HepG2 (cell line): ENCODE measurements around the gene NNAT. TPM values are rescaled to one million over a fixed set of nuclear protein-coding genes. Genes with fewer than 3 reads are reported as not detected.
A peak's percentile ranks its signal among the peaks of the same experiment; 100 is the strongest.

ENCODE experiments used
- CCDC6 ChIP-seq: sonication (generic); formaldehyde crosslinking; IDR thresholded peaks from 2 replicates; pipeline ENCODE4 v1.8.1; 2022; ENCODE audit warnings: mild to moderate bottlenecking, missing genetic modification reagents, moderate library complexity
- CEBPB ChIP-seq: IDR thresholded peaks from 2 replicates; pipeline ENCODE4 v1.6.1; 2011; ENCODE audit warnings: low read depth, low read length, improper control_type of control experiment, borderline replicate concordance
- E2F1 ChIP-seq: sonication (generic); formaldehyde crosslinking; IDR thresholded peaks from 2 replicates; pipeline ENCODE4 v1.5.0; 2020; ENCODE audit warnings: missing genetic modification reagents
- FOSL2 ChIP-seq: sonication (generic); formaldehyde crosslinking; IDR thresholded peaks from 2 replicates; pipeline ENCODE4 v1.4.0; 2020; ENCODE audit warnings: missing genetic modification reagents
- GATAD2A ChIP-seq: IDR thresholded peaks from 2 replicates; pipeline ENCODE4 v1.6.1; 2016
- HOXA3 ChIP-seq: sonication (generic); formaldehyde crosslinking; IDR thresholded peaks from 2 replicates; pipeline ENCODE4 v1.5.0; 2020; ENCODE audit warnings: missing genetic modification reagents
- KLF12 ChIP-seq: sonication (generic); formaldehyde crosslinking; IDR thresholded peaks from 2 replicates; pipeline ENCODE4 v1.4.0; 2020; ENCODE audit warnings: missing genetic modification reagents, borderline replicate concordance
- NR3C1 ChIP-seq: sonication (generic); formaldehyde crosslinking; IDR thresholded peaks from 2 replicates; pipeline ENCODE4 v1.4.0; 2020; ENCODE audit warnings: missing genetic modification reagents
- SP140L ChIP-seq: sonication (generic); formaldehyde crosslinking; IDR thresholded peaks from 2 replicates; pipeline ENCODE4 v1.4.0; 2020; ENCODE audit warnings: missing genetic modification reagents, borderline replicate concordance
- ZBTB33 ChIP-seq: sonication (generic); formaldehyde crosslinking; IDR thresholded peaks from 2 replicates; pipeline ENCODE4 v1.4.0; 2020; ENCODE audit warnings: missing genetic modification reagents
- ZKSCAN1 ChIP-seq: fragments of 150-350 bp; IDR thresholded peaks from 2 replicates; pipeline ENCODE4 v1.6.1; 2014; ENCODE audit warnings: low read length
- ZNF18 ChIP-seq: sonication (generic); formaldehyde crosslinking; IDR thresholded peaks from 2 replicates; pipeline ENCODE4 v1.8.0; 2022; ENCODE audit warnings: mild to moderate bottlenecking, missing genetic modification reagents; ENCODE audit not compliant: insufficient replicate concordance
- ZNF282 ChIP-seq: fragments of 450-650 bp; IDR thresholded peaks from 2 replicates; pipeline ENCODE4 v1.6.1; 2018; ENCODE audit not compliant: partially characterized antibody
- ZNF800 ChIP-seq: sonication (generic); formaldehyde crosslinking; IDR thresholded peaks from 2 replicates; pipeline ENCODE4 v1.4.0; 2020; ENCODE audit warnings: missing genetic modification reagents
- polyA plus RNA-seq, 8 experiments: library from polyadenylated mRNA; depleted of rRNA in 3 of 8; stranded (reverse) in 7 of 8; unstranded in 1 of 8; fragments of >200 nt; fragmentation: Illumina TruSeq in 4 of 8; extraction: Trizol in 4 of 8; gene quantifications; 2 replicates each; pipeline versions ENCODE4 v1.2.1 to v1.2.3, GENCODE V29; 2011 to 2016; ENCODE audit warnings: low read depth in 4 of 8, missing spikeins in 1 of 8, mixed read lengths in 1 of 8; ENCODE audit not compliant: insufficient read depth in 1 of 8
- total RNA-seq, 5 experiments: library from RNA; depleted of rRNA; stranded (reverse); fragments of >200 nt; fragmentation: Illumina TruSeq; extraction: Trizol; gene quantifications; 2 replicates each; pipeline ENCODE4 v1.2.3, GENCODE V29; 2016; ENCODE audit warnings: low read depth in 1 of 5

NNAT gene
- total and polyA plus RNA-seq, 2 of the 13 experiments (the other 11 are each of a cell fraction or from before 2014, with no cell fraction given) = not detected

GRCh38 chr20:37538003-37538402 is 17.0 kb downstream of the NNAT start (continued):
- TF ChIP-seq ZNF18 (CRISPR knock-in tag) (no peak), ZBTB33 (CRISPR knock-in tag) (0 out of 2 replicates have a peak, but pooled peaks have one; percentile 52), HOXA3 (CRISPR knock-in tag) (no peak), CCDC6 (CRISPR knock-in tag) (no peak), CEBPB (peak; percentile 49; the same call in 1 of the 2 replicates), KLF12 (CRISPR knock-in tag) (no peak), FOSL2 (CRISPR knock-in tag) (peak; percentile 88), SP140L (no peak), ZKSCAN1 (no peak), ZNF800 (CRISPR knock-in tag) (no peak), E2F1 (CRISPR knock-in tag) (no peak), NR3C1 (CRISPR knock-in tag) (no peak), GATAD2A (CRISPR knock-in tag) (no peak), ZNF282 (no peak)
